Natural killer cell (primary cell): ENCODE data around the gene HIGD1C. TPM values are rescaled to one million over a fixed set of nuclear protein-coding genes. Genes with fewer than 3 reads are reported as not detected.

Experiments used
- ATAC-seq, 3 donors: fragments of 150-1000 bp in 2 of 3; fragments of 200-7000 bp in 1 of 3; cut with Tn5 transposase; 1 replicate in 1 of 3; 2 replicates in 2 of 3; pipeline ENCODE4 v1.10.0; 2021; ENCODE audit warnings: mild to moderate bottlenecking in 2 of 3, moderate library complexity in 2 of 3
- DNase-seq, 2 donors: peaks; one replicate each; pipeline versions ENCODE4 v3.0.0 to v3.0.0-alpha.2; 2013 to 2021; ENCODE audit warnings: mixed read lengths in 1 of 2
- H3K27ac ChIP-seq: one replicate; pipeline ENCODE4 v1.5.1; 2013; ENCODE audit warnings: mild to moderate bottlenecking, low read length
- H3K27me3 ChIP-seq: one replicate; pipeline ENCODE4 v1.6.1; 2013; ENCODE audit warnings: low read length; ENCODE audit not compliant: control insufficient read depth, insufficient read depth
- H3K36me3 ChIP-seq: one replicate; pipeline ENCODE4 v1.6.1; 2013; ENCODE audit warnings: low read length; ENCODE audit not compliant: control insufficient read depth, insufficient read depth
- H3K4me1 ChIP-seq: one replicate; pipeline ENCODE4 v1.6.1; 2013; ENCODE audit warnings: low read length; ENCODE audit not compliant: control insufficient read depth, insufficient read depth
- H3K4me3 ChIP-seq: one replicate; pipeline ENCODE4 v1.5.1; 2013; ENCODE audit warnings: low read length
- H3K9me3 ChIP-seq: one replicate; pipeline ENCODE4 v1.6.1; 2013; ENCODE audit warnings: low read length; ENCODE audit not compliant: control insufficient read depth, insufficient read depth
- H3K27ac Mint-ChIP-seq, 2 donors: one replicate each; pipeline ENCODE4 v1.8.0; 2022; ENCODE audit warnings: mild to moderate bottlenecking in 2 of 2, mixed read lengths in 2 of 2, moderate library complexity in 1 of 2
- H3K27me3 Mint-ChIP-seq, 2 donors: one replicate each; pipeline ENCODE4 v1.8.0; 2022; ENCODE audit warnings: low read depth in 2 of 2, mixed read lengths in 2 of 2
- H3K36me3 Mint-ChIP-seq: one replicate; pipeline ENCODE4 v1.8.0; 2022; ENCODE audit warnings: mixed read lengths
- H3K4me1 Mint-ChIP-seq, 2 donors: one replicate each; pipeline ENCODE4 v1.8.0; 2022; ENCODE audit warnings: mixed read lengths in 2 of 2
- H3K4me3 Mint-ChIP-seq: one replicate; pipeline ENCODE4 v1.8.0; 2022; ENCODE audit warnings: mild to moderate bottlenecking, moderate library complexity, mixed read lengths
- H3K9me3 Mint-ChIP-seq, 2 donors: one replicate each; pipeline ENCODE4 v1.8.0; 2022; ENCODE audit warnings: mixed read lengths in 2 of 2
- CTCF ChIP-seq: fragments of 200-600 bp; IDR thresholded peaks from one replicate; pipeline ENCODE4 v1.8.0; 2022; ENCODE audit warnings: antibody characterized with exemption
- WGBS: methylation state at CpG from one replicate; pipeline ENCODE4 v1.1.7; 2013; ENCODE audit warnings: missing lambda C conversion rate; ENCODE audit not compliant: insufficient coverage; 5-methylcytosine and 5-hydroxymethylcytosine counted together
- intact Hi-C: fragments of 100-400 bp; cut with micrococcal nuclease; formaldehyde crosslinking; loops from one replicate; pipeline ENCODE4 v1.14.2; 2022
- total RNA-seq, 4 donors: library from RNA; stranded (reverse); fragments of 120-200 nt in 1 of 4; gene quantifications; one replicate each; pipeline versions ENCODE4 v1.2.3 to v1.2.4, GENCODE V29; 2013 to 2022

The HIGD1C gene
- total RNA-seq, 3 donors from 2014 or later (not counting 1 experiment from before 2014, with no cell fraction given): not detected

- no peak for TF ChIP-seq CTCF
- intact Hi-C loops: no loop called here
- no peaks in the 10 kb centered on the region for H3K9me3 Mint-ChIP-seq
- DNase-seq: peak in 1 of 2 donors; percentile 9
- Histone ChIP-seq H3K27ac (no peak overlapping the region), H3K4me3 (no peak overlapping the region), H3K27me3 (no peaks in the 10 kb centered on the region), H3K36me3 (no peaks in the 10 kb centered on the region), H3K4me1 (peaks cover 13% of the 10 kb centered on the region), H3K9me3 (no peaks in the 10 kb centered on the region)
- no peak for ATAC-seq
- no peak overlapping the region for H3K4me3 Mint-ChIP-seq
- H3K27me3 Mint-ChIP-seq: no peaks in the 10 kb centered on the region
- WGBS: 80% methylated on average over 1 of the region's 2 CpGs
- no peak overlapping the region for H3K27ac Mint-ChIP-seq
- no peaks in the 10 kb centered on the region for H3K36me3 Mint-ChIP-seq
- H3K4me1 Mint-ChIP-seq: peaks cover 19 to 24% of the 10 kb centered on the region in 2 donors
Observed at GRCh38 chr12:51018956-51019355, 66.6 kb downstream of the HIGD1C start.

- WGBS: no CpG with 5 or more reads among the region's 2 CpGs
- Mint-ChIP-seq H3K4me3 (no peak overlapping the region), H3K9me3 (no peaks in the 10 kb centered on the region), H3K36me3 (no peaks in the 10 kb centered on the region), H3K4me1 (peaks cover 29 to 34% of the 10 kb centered on the region in 2 donors), H3K27me3 (no peaks in the 10 kb centered on the region), H3K27ac (peak overlapping the region in 1 of 2 donors; percentile 83)
- no peak overlapping the region for H3K27ac ChIP-seq
- H3K9me3 ChIP-seq: no peaks in the 10 kb centered on the region
- no peak overlapping the region for H3K4me3 ChIP-seq
- peaks cover 20% of the 10 kb centered on the region for H3K4me1 ChIP-seq
- TF ChIP-seq CTCF: no peak
- intact Hi-C loops: loop anchor here (10.0 kb wide), 1 partner anchor 95 kb away; a partner anchor contains a TSS
- DNase-seq (no peak), ATAC-seq (no peak)
- H3K27me3 ChIP-seq: no peaks in the 10 kb centered on the region
- no peaks in the 10 kb centered on the region for H3K36me3 ChIP-seq
Observed at GRCh38 chr12:51019927-51020326, 67.6 kb downstream of the HIGD1C start.

Other genes starting within 250 kb of the HIGD1C start
- gene ATF1, start 188.4 kb upstream of the HIGD1C start, total RNA-seq: 10 to 100 TPM; 20.1 to 36.8 (median 23.1) TPM
- gene TMPRSS12, start 109.6 kb upstream of the HIGD1C start, total RNA-seq: not detected
- 10 to 100 TPM; 34.3 to 54.3 (median 42.7) TPM for gene SLC11A2, start 73.8 kb downstream of the HIGD1C start, total RNA-seq
- gene LETMD1, start 95.8 kb downstream of the HIGD1C start, total RNA-seq: 10 to 100 TPM; 57.1 to 71.8 (median 58.2) TPM
- 10 to 100 TPM; 21.3 to 31.7 (median 25.1) TPM for gene CSRNP2, start 131.1 kb downstream of the HIGD1C start, total RNA-seq
- gene TFCP2, start 220.6 kb downstream of the HIGD1C start, total RNA-seq: 10 to 100 TPM; 26.6 to 34.8 (median 34.8) TPM